Fibroblast of upper back skin (primary cell): Measurements from ENCODE around the gene ZNF451.

Experiments
- DNase-seq: peaks from one replicate; pipeline ENCODE4 v3.0.0-alpha.2; 2013

ZNF451 gene

GRCh38 chr6:57162516-57162915 is 72.5 kb downstream of the ZNF451 start:
- no peak for DNase-seq

DNA sequence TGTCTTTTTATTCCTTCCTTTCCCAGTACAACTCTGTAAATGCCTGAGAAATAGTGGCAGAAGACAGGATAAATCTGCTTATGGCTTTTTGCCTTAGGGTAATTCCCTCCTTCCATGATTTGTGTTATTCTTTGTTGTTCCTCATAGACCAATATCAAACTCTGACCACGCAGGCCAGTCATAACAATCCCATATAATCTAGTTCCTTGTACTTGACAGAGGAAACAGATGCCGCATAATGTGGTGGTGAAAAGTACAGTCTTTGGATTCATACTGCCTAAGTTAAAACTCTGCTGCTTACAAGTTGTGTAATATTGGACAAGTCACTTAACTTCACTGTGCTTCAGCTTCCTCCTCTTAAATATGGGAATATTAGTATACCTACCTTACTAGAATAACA is 74.0 kb downstream of the ZNF451 start:
- no peak for DNase-seq

DNA sequence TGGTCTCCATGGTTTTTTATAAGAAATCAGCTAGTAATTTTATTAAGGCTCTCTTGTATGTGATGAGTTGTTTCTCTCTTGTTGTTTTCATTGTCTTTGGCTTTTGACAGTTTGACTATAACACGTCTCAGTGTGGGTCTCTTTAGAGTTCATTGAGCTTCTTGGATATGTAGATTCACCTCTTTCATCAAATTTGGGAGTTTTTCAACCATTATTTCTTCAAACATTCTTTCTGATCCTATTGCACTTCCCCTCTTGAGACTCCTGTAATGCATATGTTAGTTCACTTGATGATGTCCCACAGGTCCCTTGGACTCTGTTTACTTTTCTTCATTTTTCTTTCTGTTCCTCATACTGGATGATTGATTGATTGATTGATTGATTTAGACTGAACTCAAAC is 75.1 kb downstream of the ZNF451 start:
- DNase-seq = no peak

- DNase-seq = peak; percentile 90
These were observed 82.4 kb downstream of the ZNF451 start, which contains the start of gene BAG2 for GRCh38 chr6:57172136-57173055. Gene BAG2 (plus strand): TSS chr6:57172326. CDS start chr6:57172698, 372 bp downstream.

GRCh38 chr6:57173056-57173885 is 83.3 kb downstream of the ZNF451 start:
- peak; percentile 25 for DNase-seq

GRCh38 chr6:57173886-57174510 is 84.0 kb downstream of the ZNF451 start:
- DNase-seq = peak; percentile 84

DNA sequence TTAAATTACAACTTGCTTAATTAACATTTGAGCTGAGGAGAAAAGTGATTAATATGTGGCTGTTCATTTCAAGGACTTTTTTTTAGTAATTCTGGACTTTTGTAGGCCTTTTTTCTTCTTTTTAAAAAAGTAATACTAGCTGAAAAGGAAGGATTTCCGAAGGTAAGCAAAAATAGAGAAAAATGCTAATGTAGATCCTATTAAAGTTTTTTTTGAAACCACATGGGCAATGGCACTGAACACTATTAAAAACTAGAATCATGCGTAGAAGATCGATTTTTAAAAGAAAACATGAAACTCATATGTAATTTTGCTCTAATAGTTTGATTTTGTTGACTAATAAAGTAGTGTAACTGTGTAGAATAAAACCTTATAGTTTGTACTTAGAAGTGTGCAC is 84.5 kb downstream of the ZNF451 start:
- no peak for DNase-seq

GRCh38 chr6:57177545-57178265 is 87.7 kb downstream of the ZNF451 start:
- peak; percentile 32 for DNase-seq

DNA sequence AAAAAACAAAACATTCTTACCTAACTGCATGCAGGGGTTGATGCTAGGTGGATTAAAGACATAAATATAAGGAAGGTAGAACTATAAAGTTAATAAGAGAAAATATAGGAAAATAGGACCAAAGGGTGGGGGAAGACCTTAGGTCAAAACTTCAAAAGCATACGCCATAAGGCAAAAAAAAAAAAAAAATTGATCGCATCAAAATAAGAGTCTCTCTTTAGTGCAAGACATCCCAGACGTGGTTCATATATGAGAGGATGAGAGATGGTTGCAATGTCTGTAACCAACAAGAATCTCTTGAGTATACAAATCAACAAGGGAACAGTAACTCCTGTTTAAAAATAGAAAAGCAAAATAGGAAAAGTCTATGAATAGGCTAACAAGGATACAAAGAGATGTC is 90.6 kb downstream of the ZNF451 start:
- no peak for DNase-seq

- DNase-seq = no peak
These were observed 92.0 kb downstream of the ZNF451 start for GRCh38 chr6:57182017-57182432.

GRCh38 chr6:57183336-57183735 is 93.3 kb downstream of the ZNF451 start:
- DNase-seq = peak; percentile 65

GRCh38 chr6:57190140-57190539 is 100.2 kb downstream of the ZNF451 start:
- DNase-seq = peak; percentile 62

GRCh38 chr6:57193177-57193576 is 103.2 kb downstream of the ZNF451 start:
- DNase-seq = no peak

DNA sequence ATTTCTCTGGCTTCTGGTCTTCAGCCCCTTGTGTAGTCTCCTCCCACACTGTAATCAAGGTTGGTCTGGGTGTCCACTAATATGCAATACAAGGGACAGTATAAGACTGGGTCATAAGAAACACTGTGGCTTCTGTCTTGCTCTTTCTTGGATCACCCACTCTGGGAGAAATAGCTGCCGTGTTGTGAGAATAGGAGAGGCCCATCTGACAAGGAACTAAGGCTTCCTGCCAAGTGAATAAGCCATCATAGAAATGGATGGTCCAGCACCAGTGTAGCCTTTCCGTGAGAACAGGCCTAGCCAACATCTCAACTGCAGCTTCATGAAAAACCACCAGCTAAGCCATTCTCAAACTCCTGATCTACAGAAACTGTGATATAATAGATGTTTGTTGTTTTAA is 105.5 kb downstream of the ZNF451 start:
- no peak for DNase-seq

DNA sequence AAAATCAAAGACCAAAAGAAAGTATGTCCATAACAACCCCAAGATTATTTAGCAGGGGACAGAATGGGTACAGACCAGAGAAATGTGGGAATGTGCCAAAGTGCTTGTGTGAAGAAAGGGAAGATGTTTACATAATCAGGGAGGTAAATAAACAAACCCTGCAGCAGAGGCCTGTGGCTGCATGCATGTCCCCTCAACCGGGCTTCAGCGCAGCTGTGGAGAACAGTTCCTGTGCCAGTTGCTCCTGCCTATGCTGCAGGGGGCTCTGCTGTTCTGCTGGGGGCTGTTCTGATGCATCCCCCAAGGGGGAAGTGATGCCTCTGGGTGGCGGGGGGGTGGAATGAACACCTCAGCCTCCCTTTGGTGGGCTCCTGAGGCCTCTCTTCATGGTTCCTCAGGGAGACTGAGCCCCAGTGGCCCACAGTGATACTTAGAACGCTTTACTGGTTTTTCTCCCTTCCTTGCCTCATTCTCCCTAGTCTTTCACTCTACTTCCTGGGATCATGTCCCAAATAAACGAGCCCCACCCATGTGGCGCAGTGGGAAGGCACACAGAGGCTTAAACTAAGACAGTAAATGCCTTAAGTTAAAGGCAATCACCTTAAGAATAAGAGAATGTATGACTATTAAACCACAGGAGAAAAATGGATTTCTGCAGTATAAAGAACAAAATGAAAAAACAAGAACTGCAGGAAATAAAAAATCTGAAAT is 109.1 kb downstream of the ZNF451 start:
- no peak for DNase-seq

- DNase-seq = no peak
These were observed 111.7 kb downstream of the ZNF451 start for GRCh38 chr6:57201718-57202117.

- DNase-seq = no peak
These were observed 115.8 kb downstream of the ZNF451 start for GRCh38 chr6:57205550-57206328.

DNA sequence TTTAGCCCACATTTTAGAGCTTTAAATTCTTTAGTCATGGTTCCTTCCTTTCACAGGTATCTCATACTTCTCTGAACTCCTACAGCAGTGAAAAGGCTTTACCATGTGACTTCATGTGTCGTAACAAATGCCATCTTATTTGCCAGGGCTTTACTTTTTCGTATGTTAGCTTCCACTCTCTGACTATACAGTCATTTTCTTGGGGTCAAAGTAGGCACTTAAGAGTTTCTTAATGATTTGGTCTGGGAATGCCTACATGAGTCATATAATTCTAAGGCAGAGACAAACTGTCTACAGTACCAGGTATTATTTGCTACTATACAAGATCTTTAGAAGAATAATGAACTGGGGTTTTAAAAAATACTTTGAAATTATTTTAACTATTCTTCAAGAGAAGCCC is 117.2 kb downstream of the ZNF451 start:
- peak; percentile 38 for DNase-seq

DNA sequence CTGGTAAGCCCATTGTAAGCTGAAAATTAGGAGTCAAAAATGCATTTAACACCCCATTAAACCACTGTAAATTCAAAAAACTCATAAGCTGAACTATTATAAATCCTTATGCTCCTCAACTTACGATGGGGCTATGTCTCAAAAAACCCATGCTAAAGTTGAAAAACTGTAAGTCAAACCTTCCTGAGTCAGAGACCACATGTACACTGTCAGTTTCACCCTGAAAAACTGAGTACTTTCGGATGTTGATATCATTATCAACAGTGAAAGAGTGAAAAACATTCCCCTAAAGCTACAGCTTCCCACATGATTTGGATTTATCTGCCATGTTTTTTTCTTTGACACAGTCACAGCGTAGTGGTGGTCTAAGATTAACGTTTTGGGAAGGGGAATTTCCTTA is 117.9 kb downstream of the ZNF451 start:
- no peak for DNase-seq

- DNase-seq = no peak
These were observed 119.0 kb downstream of the ZNF451 start for GRCh38 chr6:57209030-57209429.

DNA sequence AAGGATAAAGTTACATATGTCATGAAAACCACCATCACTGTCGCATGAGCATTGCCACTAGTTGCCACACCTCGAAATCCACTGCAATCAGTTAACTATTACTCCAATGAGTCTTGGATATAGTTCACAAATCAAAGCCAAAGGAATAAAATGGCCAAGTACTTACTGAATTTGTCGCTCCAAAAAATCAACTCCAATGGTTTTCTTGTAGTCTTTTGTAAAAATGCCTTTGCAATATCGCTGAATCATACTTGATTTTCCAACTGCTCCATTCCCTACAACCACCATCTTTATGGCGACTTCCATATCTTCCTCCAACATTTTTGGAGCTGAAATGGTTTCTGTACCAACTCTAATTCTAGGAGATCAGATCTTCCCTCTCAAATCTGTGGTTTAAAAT is 120.1 kb downstream of the ZNF451 start:
- no peak for DNase-seq
